ENCODE data around the gene POU2F2. TPM values are rescaled to one million over a fixed set of nuclear protein-coding genes. Genes with fewer than 3 reads are reported as not detected.

The POU2F2 gene
- total and polyA plus RNA-seq, 9 of the 15 experiments (the other 6 are each of a cell fraction or from before 2014, with no cell fraction given) = 0.03 to 0.68 (median 0.14) TPM

DNA sequence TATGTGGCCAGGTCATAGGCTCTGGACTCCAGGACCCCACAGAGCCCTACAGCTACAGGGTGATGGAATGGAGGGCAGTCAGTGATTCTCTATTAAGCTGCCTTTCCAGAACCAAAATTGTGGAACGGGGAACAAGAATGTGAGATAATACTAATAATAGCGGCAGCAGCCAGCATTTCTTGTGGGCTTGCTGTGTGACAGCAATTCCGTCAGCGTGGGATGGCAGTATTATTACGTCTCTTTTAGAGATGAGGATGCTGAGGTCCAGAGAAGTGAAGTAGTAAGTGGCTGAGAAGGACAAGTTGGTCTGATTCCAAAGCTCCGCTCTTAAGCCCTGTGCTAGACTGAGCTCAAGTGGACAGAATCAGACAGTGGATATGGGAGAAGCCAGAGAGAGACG, 86.7 kb downstream of the POU2F2 start (continued):
- TF ChIP-seq, protein P1, sequence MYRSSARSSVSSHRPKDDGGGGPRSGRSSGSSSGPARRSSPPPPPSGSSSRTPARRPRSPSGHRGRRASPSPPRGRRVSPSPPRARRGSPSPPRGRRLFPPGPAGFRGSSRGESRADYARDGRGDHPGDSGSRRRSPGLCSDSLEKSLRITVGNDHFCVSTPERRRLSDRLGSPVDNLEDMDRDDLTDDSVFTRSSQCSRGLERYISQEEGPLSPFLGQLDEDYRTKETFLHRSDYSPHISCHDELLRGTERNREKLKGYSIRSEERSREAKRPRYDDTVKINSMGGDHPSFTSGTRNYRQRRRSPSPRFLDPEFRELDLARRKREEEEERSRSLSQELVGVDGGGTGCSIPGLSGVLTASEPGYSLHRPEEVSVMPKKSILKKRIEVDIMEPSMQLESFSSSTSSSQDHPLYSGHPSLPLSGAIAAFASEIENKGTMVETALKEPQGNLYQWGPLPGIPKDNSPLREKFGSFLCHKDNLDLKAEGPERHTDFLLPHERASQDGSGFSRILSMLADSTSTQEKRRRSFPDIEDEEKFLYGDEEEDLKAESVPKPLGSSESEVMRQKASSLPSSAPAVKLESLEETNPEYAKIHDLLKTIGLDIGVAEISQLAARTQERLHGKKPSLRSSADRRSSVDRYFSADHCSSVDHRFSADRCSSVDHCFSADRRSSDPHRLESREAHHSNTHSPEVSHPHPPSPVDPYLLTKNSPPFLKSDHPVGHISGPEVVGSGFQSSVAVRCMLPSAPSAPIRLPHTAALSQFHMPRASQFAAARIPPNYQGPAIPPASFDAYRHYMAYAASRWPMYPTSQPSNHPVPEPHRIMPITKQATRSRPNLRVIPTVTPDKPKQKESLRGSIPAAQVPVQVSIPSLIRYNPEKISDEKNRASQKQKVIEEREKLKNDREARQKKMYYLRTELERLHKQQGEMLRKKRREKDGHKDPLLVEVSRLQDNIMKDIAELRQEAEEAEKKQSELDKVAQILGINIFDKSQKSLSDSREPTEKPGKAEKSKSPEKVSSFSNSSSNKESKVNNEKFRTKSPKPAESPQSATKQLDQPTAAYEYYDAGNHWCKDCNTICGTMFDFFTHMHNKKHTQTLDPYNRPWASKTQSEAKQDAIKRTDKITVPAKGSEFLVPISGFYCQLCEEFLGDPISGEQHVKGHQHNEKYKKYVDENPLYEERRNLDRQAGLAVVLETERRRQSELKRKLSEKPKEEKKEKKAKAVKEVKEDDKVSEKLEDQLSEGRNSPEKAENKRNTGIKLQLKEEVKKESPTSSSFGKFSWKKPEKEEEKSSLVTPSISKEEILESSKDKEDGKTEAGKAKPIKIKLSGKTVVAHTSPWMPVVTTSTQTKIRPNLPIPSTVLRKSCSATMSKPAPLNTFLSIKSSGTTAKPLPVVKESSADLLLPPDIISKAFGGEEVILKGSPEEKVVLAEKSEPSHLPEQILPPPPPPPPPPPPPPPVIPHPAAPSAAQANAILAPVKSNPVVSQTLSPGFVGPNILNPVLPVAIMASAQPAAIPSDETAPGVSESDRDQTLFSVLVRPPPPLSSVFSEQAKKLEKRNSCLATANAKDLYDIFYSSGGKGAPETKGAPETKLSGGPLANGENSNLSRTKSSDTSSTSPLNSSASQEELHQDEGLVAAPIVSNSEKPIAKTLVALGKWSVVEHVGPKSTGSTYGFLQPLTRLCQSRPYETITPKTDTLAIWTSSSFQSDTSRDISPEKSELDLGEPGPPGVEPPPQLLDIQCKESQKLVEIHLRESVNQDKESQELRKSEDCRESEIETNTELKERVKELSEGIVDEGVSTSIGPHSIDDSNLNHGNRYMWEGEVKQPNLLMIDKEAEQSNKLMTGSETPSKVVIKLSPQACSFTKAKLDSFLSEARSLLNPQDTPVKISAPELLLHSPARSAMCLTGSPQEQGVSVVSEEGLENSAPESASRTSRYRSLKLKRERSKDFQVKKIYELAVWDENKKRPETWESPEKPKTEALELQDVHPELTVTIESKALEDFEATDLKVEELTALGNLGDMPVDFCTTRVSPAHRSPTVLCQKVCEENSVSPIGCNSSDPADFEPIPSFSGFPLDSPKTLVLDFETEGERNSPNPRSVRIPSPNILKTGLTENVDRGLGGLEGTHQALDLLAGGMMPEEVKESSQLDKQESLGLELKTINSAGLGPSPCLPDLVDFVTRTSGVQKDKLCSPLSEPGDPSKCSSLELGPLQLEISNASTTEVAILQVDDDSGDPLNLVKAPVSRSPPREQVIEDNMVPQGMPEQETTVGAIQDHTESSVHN (IDR thresholded peaks at IDR 0.05; ENCODE audit: borderline replicate concordance in 1 of 2, low read depth in 1 of 2) = no peak
- TF ChIP-seq ZNF124 (CRISPR knock-in tag; IDR thresholded peaks at IDR 0.05) (no peak), KDM2B (CRISPR knock-in tag; IDR thresholded peaks at IDR 0.05) (no peak), MAFG (tag; conservative IDR thresholded peaks at IDR 0.05) (no peak), ZNF354B (CRISPR knock-in tag; IDR thresholded peaks at IDR 0.05) (no peak), ZBED1 (IDR thresholded peaks at IDR 0.05) (no peak), SP2 (IDR thresholded peaks at IDR 0.05; ENCODE audit: extremely low read depth, low read depth, low read length, poor library complexity, severe bottlenecking) (no peak)
- TF ChIP-seq, protein P2, sequence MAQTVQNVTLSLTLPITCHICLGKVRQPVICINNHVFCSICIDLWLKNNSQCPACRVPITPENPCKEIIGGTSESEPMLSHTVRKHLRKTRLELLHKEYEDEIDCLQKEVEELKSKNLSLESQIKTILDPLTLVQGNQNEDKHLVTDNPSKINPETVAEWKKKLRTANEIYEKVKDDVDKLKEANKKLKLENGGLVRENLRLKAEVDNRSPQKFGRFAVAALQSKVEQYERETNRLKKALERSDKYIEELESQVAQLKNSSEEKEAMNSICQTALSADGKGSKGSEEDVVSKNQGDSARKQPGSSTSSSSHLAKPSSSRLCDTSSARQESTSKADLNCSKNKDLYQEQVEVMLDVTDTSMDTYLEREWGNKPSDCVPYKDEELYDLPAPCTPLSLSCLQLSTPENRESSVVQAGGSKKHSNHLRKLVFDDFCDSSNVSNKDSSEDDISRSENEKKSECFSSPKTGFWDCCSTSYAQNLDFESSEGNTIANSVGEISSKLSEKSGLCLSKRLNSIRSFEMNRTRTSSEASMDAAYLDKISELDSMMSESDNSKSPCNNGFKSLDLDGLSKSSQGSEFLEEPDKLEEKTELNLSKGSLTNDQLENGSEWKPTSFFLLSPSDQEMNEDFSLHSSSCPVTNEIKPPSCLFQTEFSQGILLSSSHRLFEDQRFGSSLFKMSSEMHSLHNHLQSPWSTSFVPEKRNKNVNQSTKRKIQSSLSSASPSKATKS (CRISPR knock-in tag; IDR thresholded peaks at IDR 0.05) = no peak
- TF ChIP-seq, protein P3, sequence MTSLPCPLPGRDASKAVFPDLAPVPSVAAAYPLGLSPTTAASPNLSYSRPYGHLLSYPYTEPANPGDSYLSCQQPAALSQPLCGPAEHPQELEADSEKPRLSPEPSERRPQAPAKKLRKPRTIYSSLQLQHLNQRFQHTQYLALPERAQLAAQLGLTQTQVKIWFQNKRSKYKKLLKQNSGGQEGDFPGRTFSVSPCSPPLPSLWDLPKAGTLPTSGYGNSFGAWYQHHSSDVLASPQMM (CRISPR knock-in tag; IDR thresholded peaks at IDR 0.05) = no peak

Data from K562 (cell line).